SK-N-SH treated with all-trans-retinoic acid at 6 μM for 48 hours (cell line): ENCODE results near the gene GATC.

Source experiments
- ATAC-seq: fragments of 200-7000 bp; cut with Tn5 transposase; 3 replicates; pipeline ENCODE4 v1.9.1; 2020; ENCODE audit warnings: mild to moderate bottlenecking, moderate library complexity
- CSDC2 ChIP-seq: fragments of 250-450 bp; sonication (Bioruptor Pico); IDR thresholded peaks from 2 replicates; pipeline ENCODE4 v1.5.0; 2020; ENCODE audit warnings: mild to moderate bottlenecking, moderate library complexity
- GLIS3 ChIP-seq: fragments of 250-450 bp; sonication (Bioruptor Pico); IDR thresholded peaks from 2 replicates; pipeline ENCODE4 v1.5.0; 2020; ENCODE audit warnings: mild to moderate bottlenecking, moderate library complexity
- OSR1 ChIP-seq: fragments of 250-450 bp; sonication (Bioruptor Pico); IDR thresholded peaks from 2 replicates; pipeline ENCODE4 v1.8.0; 2022; ENCODE audit warnings: moderate library complexity, mild to moderate bottlenecking, inconsistent platforms
- PPARA ChIP-seq: fragments of 250-450 bp; sonication (Bioruptor Pico); IDR thresholded peaks from 2 replicates; pipeline ENCODE4 v1.5.0; 2020; ENCODE audit warnings: mild to moderate bottlenecking, borderline replicate concordance
- RARB ChIP-seq: fragments of 250-450 bp; sonication (Bioruptor Pico); IDR thresholded peaks from 2 replicates; pipeline ENCODE4 v1.8.0; 2021; ENCODE audit warnings: mild to moderate bottlenecking, moderate library complexity
- SNAI2 ChIP-seq: fragments of 250-450 bp; sonication (Bioruptor Pico); IDR thresholded peaks from 2 replicates; pipeline ENCODE4 v1.5.0; 2020; ENCODE audit warnings: mild to moderate bottlenecking, moderate library complexity
- ZFP3 ChIP-seq: fragments of 250-450 bp; sonication (Bioruptor Pico); IDR thresholded peaks from 2 replicates; pipeline ENCODE4 v1.5.0; 2020; ENCODE audit warnings: mild to moderate bottlenecking, moderate library complexity
- ZFP30 ChIP-seq: fragments of 450-650 bp; formaldehyde crosslinking; IDR thresholded peaks from 2 replicates; pipeline ENCODE4 v1.5.0; 2022; ENCODE audit warnings: mild to moderate bottlenecking, moderate library complexity
- ZNF565 ChIP-seq: fragments of 450-650 bp; formaldehyde crosslinking; conservative IDR thresholded peaks from 2 replicates; pipeline ENCODE4 v1.5.0; 2020; ENCODE audit warnings: low read depth, mild to moderate bottlenecking, moderate library complexity
- ZNF70 ChIP-seq: fragments of 450-650 bp; formaldehyde crosslinking; IDR thresholded peaks from 2 replicates; pipeline ENCODE4 v1.5.0; 2020; ENCODE audit warnings: mild to moderate bottlenecking, moderate library complexity
- ZNF8 ChIP-seq: fragments of 450-650 bp; formaldehyde crosslinking; IDR thresholded peaks from 2 replicates; pipeline ENCODE4 v1.5.0; 2020; ENCODE audit warnings: mild to moderate bottlenecking, moderate library complexity
- TF ChIP-seq, protein P1 (sequence below): fragments of 250-450 bp; sonication (Bioruptor Pico); IDR thresholded peaks from 2 replicates; pipeline ENCODE4 v1.5.0; 2020; ENCODE audit warnings: mild to moderate bottlenecking, moderate library complexity
- TF ChIP-seq, protein P2 (sequence below): fragments of 250-450 bp; sonication (Bioruptor Pico); IDR thresholded peaks from 2 replicates; pipeline ENCODE4 v1.5.1; 2020; ENCODE audit warnings: low read depth, mild to moderate bottlenecking, moderate library complexity

Gene GATC

DNA sequence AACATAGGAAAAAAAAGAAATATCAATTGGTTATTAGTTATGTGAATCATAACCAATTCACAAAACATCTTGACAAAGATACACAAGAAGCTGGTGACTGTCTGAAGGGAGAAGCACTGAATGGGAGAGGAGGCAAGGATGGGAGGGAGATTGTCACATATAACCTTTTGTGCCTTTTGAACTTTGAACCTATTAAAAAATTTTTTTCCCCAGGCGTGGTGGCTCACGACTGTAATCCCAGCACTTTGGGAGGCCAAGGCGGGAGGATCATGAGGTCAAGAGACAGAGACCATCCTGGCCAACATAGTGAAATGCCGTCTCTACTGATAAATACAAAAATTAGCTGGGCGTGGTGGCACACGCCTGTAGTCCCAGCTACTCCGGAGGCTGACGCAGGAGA, 62.3 kb downstream of the GATC start:
- ATAC-seq, result no peak
- TF ChIP-seq, protein P1, sequence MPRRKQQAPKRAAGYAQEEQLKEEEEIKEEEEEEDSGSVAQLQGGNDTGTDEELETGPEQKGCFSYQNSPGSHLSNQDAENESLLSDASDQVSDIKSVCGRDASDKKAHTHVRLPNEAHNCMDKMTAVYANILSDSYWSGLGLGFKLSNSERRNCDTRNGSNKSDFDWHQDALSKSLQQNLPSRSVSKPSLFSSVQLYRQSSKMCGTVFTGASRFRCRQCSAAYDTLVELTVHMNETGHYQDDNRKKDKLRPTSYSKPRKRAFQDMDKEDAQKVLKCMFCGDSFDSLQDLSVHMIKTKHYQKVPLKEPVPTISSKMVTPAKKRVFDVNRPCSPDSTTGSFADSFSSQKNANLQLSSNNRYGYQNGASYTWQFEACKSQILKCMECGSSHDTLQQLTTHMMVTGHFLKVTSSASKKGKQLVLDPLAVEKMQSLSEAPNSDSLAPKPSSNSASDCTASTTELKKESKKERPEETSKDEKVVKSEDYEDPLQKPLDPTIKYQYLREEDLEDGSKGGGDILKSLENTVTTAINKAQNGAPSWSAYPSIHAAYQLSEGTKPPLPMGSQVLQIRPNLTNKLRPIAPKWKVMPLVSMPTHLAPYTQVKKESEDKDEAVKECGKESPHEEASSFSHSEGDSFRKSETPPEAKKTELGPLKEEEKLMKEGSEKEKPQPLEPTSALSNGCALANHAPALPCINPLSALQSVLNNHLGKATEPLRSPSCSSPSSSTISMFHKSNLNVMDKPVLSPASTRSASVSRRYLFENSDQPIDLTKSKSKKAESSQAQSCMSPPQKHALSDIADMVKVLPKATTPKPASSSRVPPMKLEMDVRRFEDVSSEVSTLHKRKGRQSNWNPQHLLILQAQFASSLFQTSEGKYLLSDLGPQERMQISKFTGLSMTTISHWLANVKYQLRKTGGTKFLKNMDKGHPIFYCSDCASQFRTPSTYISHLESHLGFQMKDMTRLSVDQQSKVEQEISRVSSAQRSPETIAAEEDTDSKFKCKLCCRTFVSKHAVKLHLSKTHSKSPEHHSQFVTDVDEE (CRISPR knock-in tag), result no peak
- TF ChIP-seq ZNF565 (CRISPR knock-in tag) (no peak), RARB (CRISPR knock-in tag) (no peak), ZNF70 (CRISPR knock-in tag) (no peak), SNAI2 (CRISPR knock-in tag) (no peak), ZNF8 (CRISPR knock-in tag) (no peak), ZFP30 (CRISPR knock-in tag) (no peak), OSR1 (CRISPR knock-in tag) (no peak), ZFP3 (CRISPR knock-in tag) (no peak), GLIS3 (CRISPR knock-in tag) (no peak), CSDC2 (CRISPR knock-in tag) (no peak), PPARA (CRISPR knock-in tag) (no peak)
- TF ChIP-seq, protein P2, sequence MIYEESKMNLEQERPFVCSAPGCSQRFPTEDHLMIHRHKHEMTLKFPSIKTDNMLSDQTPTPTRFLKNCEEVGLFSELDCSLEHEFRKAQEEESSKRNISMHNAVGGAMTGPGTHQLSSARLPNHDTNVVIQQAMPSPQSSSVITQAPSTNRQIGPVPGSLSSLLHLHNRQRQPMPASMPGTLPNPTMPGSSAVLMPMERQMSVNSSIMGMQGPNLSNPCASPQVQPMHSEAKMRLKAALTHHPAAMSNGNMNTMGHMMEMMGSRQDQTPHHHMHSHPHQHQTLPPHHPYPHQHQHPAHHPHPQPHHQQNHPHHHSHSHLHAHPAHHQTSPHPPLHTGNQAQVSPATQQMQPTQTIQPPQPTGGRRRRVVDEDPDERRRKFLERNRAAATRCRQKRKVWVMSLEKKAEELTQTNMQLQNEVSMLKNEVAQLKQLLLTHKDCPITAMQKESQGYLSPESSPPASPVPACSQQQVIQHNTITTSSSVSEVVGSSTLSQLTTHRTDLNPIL, result no peak
- TF ChIP-seq, all 23 proteins: peak for 0
